NAMALWA (cell line): ENCODE results near the gene DUSP28.
"Not testable (repeated sequence)": the region's sequence is repeated elsewhere in the genome, so short reads cannot be mapped to it uniquely, and the experiment has no call there.

ENCODE experiments used
- DNase-seq: peaks from one replicate; pipeline ENCODE4 v3.0.0-alpha.2; 2015; ENCODE audit warnings: low spot score

The DUSP28 gene

GRCh38 chr2:240560480-240561324 is 545 bp downstream of the DUSP28 start:
- peak; percentile 94 for DNase-seq

GRCh38 chr2:240561325-240561971 is 1.3 kb downstream of the DUSP28 start:
- peak; percentile 15 for DNase-seq

- not testable (repeated sequence) for DNase-seq
Observed at GRCh38 chr2:240563231-240563630, 3.1 kb downstream of the DUSP28 start.

- no peak for DNase-seq
Observed at GRCh38 chr2:240563951-240564560, 3.9 kb downstream of the DUSP28 start.

- DNase-seq = peak; percentile 26
Observed at GRCh38 chr2:240564561-240565332, 4.6 kb downstream of the DUSP28 start.

GRCh38 chr2:240565333-240566202 is 5.4 kb downstream of the DUSP28 start:
- peak; percentile 73 for DNase-seq

GRCh38 chr2:240566203-240567136 is 6.3 kb downstream of the DUSP28 start:
- peak; percentile 85 for DNase-seq

- no peak for DNase-seq
Observed at GRCh38 chr2:240567137-240567871, 7.1 kb downstream of the DUSP28 start.

GRCh38 chr2:240567872-240568677 is 7.9 kb downstream of the DUSP28 start, which contains the start of gene RNPEPL1:
RNPEPL1 (plus strand) TSS chr2:240568484; CDS start chr2:240568587, 103 bp downstream.
- DNase-seq = peak; percentile 66

GRCh38 chr2:240568678-240569522 is 8.7 kb downstream of the DUSP28 start:
- DNase-seq = peak; percentile 64

GRCh38 chr2:240569523-240569997 is 9.4 kb downstream of the DUSP28 start:
- peak; percentile 13 for DNase-seq

GRCh38 chr2:240569998-240570530 is 9.9 kb downstream of the DUSP28 start:
- no peak for DNase-seq

- no peak for DNase-seq
Observed at GRCh38 chr2:240570531-240571313, 10.6 kb downstream of the DUSP28 start.

- no peak for DNase-seq
Observed at GRCh38 chr2:240571314-240571973, 11.3 kb downstream of the DUSP28 start.
